ENCODE data around the gene AGBL1.

AGBL1 gene

GRCh38 chr15:86300390-86301125 lies 220.9 kb downstream of the AGBL1 start:
- no peak overlapping the region for H2AFZ ChIP-seq (ENCODE audit: low read depth, low read length)
- no peaks in the 10 kb centered on the region for H3K27me3 ChIP-seq (ENCODE audit: insufficient read depth, low read length)
- H3K4me3 ChIP-seq (ENCODE audit: low read length): no peak overlapping the region
- H3K9me3 ChIP-seq (ENCODE audit: low read length): no peaks in the 10 kb centered on the region
- no peaks in the 10 kb centered on the region for H3K36me3 ChIP-seq (ENCODE audit: insufficient read depth, low read length)
- H3K4me1 ChIP-seq (ENCODE audit: insufficient read depth, low read length): no peaks in the 10 kb centered on the region

GRCh38 chr15:86311568-86312280 lies 232.1 kb downstream of the AGBL1 start:
- no peaks in the 10 kb centered on the region for H3K27me3 ChIP-seq (ENCODE audit: insufficient read depth, low read length)
- no peak overlapping the region for H2AFZ ChIP-seq (ENCODE audit: low read depth, low read length)

GRCh38 chr15:86312486-86312885 lies 232.8 kb downstream of the AGBL1 start:
- Histone ChIP-seq H3K9me3 (ENCODE audit: low read length) (no peaks in the 10 kb centered on the region), H3K4me3 (ENCODE audit: low read length) (no peak overlapping the region), H2AFZ (ENCODE audit: low read depth, low read length) (no peak overlapping the region), H3K27me3 (ENCODE audit: insufficient read depth, low read length) (no peaks in the 10 kb centered on the region), H3K36me3 (ENCODE audit: insufficient read depth, low read length) (no peaks in the 10 kb centered on the region), H3K4me1 (ENCODE audit: insufficient read depth, low read length) (no peaks in the 10 kb centered on the region)

More at GRCh38 chr15:86311568-86312280, 232.1 kb downstream of the AGBL1 start:
- H3K36me3 ChIP-seq (ENCODE audit: insufficient read depth, low read length): no peaks in the 10 kb centered on the region
- H3K4me1 ChIP-seq (ENCODE audit: insufficient read depth, low read length): no peaks in the 10 kb centered on the region
- H3K9me3 ChIP-seq (ENCODE audit: low read length): no peaks in the 10 kb centered on the region
- no peak overlapping the region for H3K4me3 ChIP-seq (ENCODE audit: low read length)

DNA sequence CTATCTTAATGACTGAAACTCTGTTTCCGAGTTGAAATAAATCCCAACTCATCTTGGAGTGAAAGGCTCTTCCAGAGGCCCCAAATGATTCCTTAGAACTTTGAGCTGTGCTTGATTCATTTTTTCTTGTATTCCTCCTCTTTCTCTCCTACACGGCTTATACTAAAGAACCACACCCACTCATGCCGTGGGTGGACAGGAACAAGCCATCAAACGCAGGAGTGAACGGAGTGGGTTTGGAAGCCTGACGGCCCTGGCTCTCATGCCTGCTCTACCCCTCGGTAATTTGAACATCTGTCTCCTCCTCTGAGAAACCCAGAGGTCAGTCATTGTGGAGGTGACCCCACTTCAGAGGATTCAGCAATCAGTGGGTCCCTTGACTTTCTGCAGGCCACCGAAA lies 236.5 kb downstream of the AGBL1 start:
- Histone ChIP-seq H3K4me3 (ENCODE audit: low read length) (no peak overlapping the region), H3K27me3 (ENCODE audit: insufficient read depth, low read length) (no peaks in the 10 kb centered on the region), H2AFZ (ENCODE audit: low read depth, low read length) (no peak overlapping the region), H3K36me3 (ENCODE audit: insufficient read depth, low read length) (no peaks in the 10 kb centered on the region), H3K9me3 (ENCODE audit: low read length) (no peaks in the 10 kb centered on the region), H3K4me1 (ENCODE audit: insufficient read depth, low read length) (no peaks in the 10 kb centered on the region)

DNA sequence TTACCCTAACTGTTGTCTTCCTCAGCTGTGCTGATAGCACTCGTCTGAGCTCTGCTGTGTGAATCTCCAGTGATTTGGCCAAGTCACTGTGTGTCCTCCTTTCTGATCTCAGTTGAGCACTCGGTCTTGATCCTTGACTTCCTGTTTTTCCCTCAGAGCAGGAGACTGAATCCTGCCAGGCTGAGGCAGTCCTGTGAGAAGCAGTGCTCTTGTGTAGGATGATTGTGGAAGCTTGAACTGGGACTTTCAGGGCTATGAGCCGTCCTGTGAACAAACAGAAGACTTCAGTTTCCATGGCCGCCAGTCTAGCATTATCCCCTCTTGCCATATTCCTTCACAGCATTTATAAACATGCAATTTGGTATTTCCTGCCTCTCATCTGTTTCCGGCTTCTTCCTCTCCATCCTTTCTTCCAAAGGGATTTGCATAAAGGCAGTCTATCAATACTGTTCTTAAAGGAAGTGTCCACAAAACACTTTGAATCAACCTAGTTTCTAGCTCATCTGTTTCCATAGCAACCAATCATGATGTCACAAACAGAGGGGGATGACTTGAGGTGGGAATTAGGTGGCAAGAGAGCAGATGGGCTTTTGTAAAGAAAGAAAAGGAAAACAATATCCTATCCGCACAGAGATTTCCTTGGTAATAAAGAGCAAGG lies 237.2 kb downstream of the AGBL1 start:
- Histone ChIP-seq H3K4me1 (ENCODE audit: insufficient read depth, low read length) (no peaks in the 10 kb centered on the region), H3K36me3 (ENCODE audit: insufficient read depth, low read length) (no peaks in the 10 kb centered on the region), H3K9me3 (ENCODE audit: low read length) (no peaks in the 10 kb centered on the region), H2AFZ (ENCODE audit: low read depth, low read length) (no peak overlapping the region), H3K27me3 (ENCODE audit: insufficient read depth, low read length) (no peaks in the 10 kb centered on the region), H3K4me3 (ENCODE audit: low read length) (no peak overlapping the region)

GRCh38 chr15:86317384-86317740 lies 237.7 kb downstream of the AGBL1 start:
- H3K4me1 ChIP-seq (ENCODE audit: insufficient read depth, low read length): no peaks in the 10 kb centered on the region
- no peaks in the 10 kb centered on the region for H3K36me3 ChIP-seq (ENCODE audit: insufficient read depth, low read length)
- H3K4me3 ChIP-seq (ENCODE audit: low read length): no peak overlapping the region
- H3K27me3 ChIP-seq (ENCODE audit: insufficient read depth, low read length): no peaks in the 10 kb centered on the region
- no peak overlapping the region for H2AFZ ChIP-seq (ENCODE audit: low read depth, low read length)
- H3K9me3 ChIP-seq (ENCODE audit: low read length): no peaks in the 10 kb centered on the region

DNA sequence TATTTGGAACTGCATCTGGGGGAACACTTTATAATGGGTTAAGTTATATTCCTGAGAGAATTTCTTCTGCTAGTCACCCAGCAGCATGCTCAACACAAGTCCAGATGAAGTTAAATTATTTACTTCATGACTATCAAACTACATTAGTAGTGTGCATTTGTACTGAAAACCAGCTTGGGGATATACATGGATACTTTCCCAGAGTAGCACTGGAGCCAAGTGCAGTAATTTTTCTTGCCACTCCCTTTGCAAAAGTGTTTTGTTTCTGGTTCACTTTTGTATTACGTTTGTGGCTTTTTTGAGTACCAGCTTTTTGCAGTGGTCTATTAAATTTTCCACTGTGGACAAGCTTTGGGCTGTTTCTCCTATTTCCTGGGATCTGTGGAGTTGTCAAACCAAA lies 243.0 kb downstream of the AGBL1 start:
- no peak overlapping the region for H2AFZ ChIP-seq (ENCODE audit: low read depth, low read length)
- H3K4me1 ChIP-seq (ENCODE audit: insufficient read depth, low read length): no peaks in the 10 kb centered on the region
- H3K4me3 ChIP-seq (ENCODE audit: low read length): no peak overlapping the region
- H3K27me3 ChIP-seq (ENCODE audit: insufficient read depth, low read length): no peaks in the 10 kb centered on the region
- H3K9me3 ChIP-seq (ENCODE audit: low read length): no peaks in the 10 kb centered on the region
- H3K36me3 ChIP-seq (ENCODE audit: insufficient read depth, low read length): no peaks in the 10 kb centered on the region

- no peaks in the 10 kb centered on the region for H3K9me3 ChIP-seq (ENCODE audit: low read length)
- no peaks in the 10 kb centered on the region for H3K4me1 ChIP-seq (ENCODE audit: insufficient read depth, low read length)
- no peak overlapping the region for H3K4me3 ChIP-seq (ENCODE audit: low read length)
- H3K27me3 ChIP-seq (ENCODE audit: insufficient read depth, low read length): no peaks in the 10 kb centered on the region
- H2AFZ ChIP-seq (ENCODE audit: low read depth, low read length): no peak overlapping the region
- H3K36me3 ChIP-seq (ENCODE audit: insufficient read depth, low read length): no peaks in the 10 kb centered on the region
Measured at GRCh38 chr15:86327230-86327865, 247.7 kb downstream of the AGBL1 start.

DNA sequence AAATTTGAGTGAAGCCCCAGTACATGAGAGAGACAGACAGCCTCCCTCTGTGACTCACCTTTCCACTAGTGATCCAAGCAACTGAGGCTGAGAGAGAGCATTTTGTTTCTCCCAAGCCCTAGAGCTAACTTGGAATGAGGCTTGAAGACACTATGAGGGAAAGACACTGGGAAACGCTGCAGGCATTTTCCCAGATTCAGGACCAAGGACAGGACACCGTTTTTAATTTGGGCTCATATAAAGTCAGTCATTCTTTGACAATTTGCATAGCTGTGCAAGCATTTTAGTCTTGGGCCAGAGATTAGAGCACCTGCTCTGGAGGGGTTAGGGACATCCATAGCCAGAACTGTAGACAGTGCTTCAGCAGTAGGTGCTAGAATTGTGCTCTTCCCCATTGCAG lies 249.0 kb downstream of the AGBL1 start:
- Histone ChIP-seq H3K36me3 (ENCODE audit: insufficient read depth, low read length) (no peaks in the 10 kb centered on the region), H3K4me1 (ENCODE audit: insufficient read depth, low read length) (no peaks in the 10 kb centered on the region)

DNA sequence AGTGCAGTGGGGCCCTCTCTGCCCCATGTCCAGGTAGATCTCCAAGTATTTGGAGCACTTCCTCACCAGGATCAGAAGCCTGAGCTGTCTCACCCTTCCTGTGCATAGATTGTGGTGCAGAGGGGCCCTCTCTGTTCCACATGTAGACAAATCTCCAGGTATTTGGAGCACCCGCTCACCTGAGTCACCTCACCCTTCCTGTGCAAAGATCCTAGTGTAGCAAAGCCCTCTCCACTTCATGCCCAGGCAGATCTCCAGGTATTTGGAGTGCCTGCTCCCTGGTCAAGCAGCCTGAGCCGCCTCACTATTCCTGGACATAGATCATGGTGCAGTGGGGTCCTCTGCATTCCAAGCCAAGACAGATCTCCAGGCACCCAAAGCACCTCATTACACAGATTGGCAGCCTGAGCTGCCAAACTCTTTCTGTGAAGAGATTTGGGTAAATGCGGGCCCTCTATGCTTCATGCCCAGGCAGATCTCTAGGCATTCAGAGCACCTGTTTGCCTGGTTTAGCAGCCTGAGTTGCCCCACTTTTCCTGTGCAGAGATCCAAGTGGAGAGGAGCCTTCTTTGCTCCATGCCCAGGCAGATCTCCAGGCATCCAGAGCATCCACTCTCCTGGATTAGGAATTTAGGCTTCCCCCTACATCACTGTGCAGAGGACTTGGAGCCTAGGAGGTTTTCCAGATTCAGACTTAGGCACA lies 249.8 kb downstream of the AGBL1 start:
- Histone ChIP-seq H3K9me3 (ENCODE audit: low read length) (no peaks in the 10 kb centered on the region), H3K4me3 (ENCODE audit: low read length) (no peak overlapping the region), H3K4me1 (ENCODE audit: insufficient read depth, low read length) (no peaks in the 10 kb centered on the region), H3K27me3 (ENCODE audit: insufficient read depth, low read length) (no peaks in the 10 kb centered on the region), H3K36me3 (ENCODE audit: insufficient read depth, low read length) (no peaks in the 10 kb centered on the region), H2AFZ (ENCODE audit: low read depth, low read length) (no peak overlapping the region)

More for the DNA sequence above, 249.0 kb downstream of the AGBL1 start:
- Histone ChIP-seq H3K4me3 (ENCODE audit: low read length) (no peak overlapping the region), H3K9me3 (ENCODE audit: low read length) (no peaks in the 10 kb centered on the region), H3K27me3 (ENCODE audit: insufficient read depth, low read length) (no peaks in the 10 kb centered on the region), H2AFZ (ENCODE audit: low read depth, low read length) (no peak overlapping the region)

- Histone ChIP-seq H3K9me3 (ENCODE audit: low read length) (no peaks in the 10 kb centered on the region), H3K4me3 (ENCODE audit: low read length) (no peak overlapping the region), H2AFZ (ENCODE audit: low read depth, low read length) (no peak overlapping the region), H3K36me3 (ENCODE audit: insufficient read depth, low read length) (no peaks in the 10 kb centered on the region), H3K4me1 (ENCODE audit: insufficient read depth, low read length) (no peaks in the 10 kb centered on the region), H3K27me3 (ENCODE audit: insufficient read depth, low read length) (no peaks in the 10 kb centered on the region)
Measured at GRCh38 chr15:86333819-86334218, 254.1 kb downstream of the AGBL1 start.

GRCh38 chr15:86336051-86336788 lies 256.5 kb downstream of the AGBL1 start:
- Histone ChIP-seq H3K36me3 (ENCODE audit: insufficient read depth, low read length) (no peaks in the 10 kb centered on the region), H3K9me3 (ENCODE audit: low read length) (no peaks in the 10 kb centered on the region), H3K4me3 (ENCODE audit: low read length) (no peak overlapping the region), H3K4me1 (ENCODE audit: insufficient read depth, low read length) (no peaks in the 10 kb centered on the region), H3K27me3 (ENCODE audit: insufficient read depth, low read length) (no peaks in the 10 kb centered on the region), H2AFZ (ENCODE audit: low read depth, low read length) (no peak overlapping the region)
